Astrocyte of the spinal cord (primary cell): Measurements from ENCODE around the gene FAF1.

Source experiments
- DNase-seq: peaks from one replicate; pipeline ENCODE4 v3.0.0; 2011; ENCODE audit warnings: low read depth, low spot score
- H3K4me3 ChIP-seq: 2 replicates; pipeline ENCODE4 v1.5.1; 2011; ENCODE audit warnings: low read depth, mild to moderate bottlenecking, low read length, moderate library complexity
- CTCF ChIP-seq: IDR thresholded peaks from 2 replicates; pipeline ENCODE4 v1.5.1; 2012; ENCODE audit warnings: low read depth, mild to moderate bottlenecking, low read length, inconsistent platforms
- in situ Hi-C: cut with HindIII; loops from 2 replicates; pipeline ENCODE4 v1.10.0; 2017; ENCODE audit warnings: low sequenced_read_pairs

FAF1 gene

GRCh38 chr1:50808296-50808695, 151.8 kb downstream of the FAF1 start:
- no peak for DNase-seq
- in situ Hi-C loops = no loop called here
- TF ChIP-seq CTCF = no peak
- no peak overlapping the region for H3K4me3 ChIP-seq

- DNase-seq = no peak
- in situ Hi-C loops = no loop called here
- H3K4me3 ChIP-seq = no peak overlapping the region
- TF ChIP-seq CTCF = no peak
These were observed 163.8 kb downstream of the FAF1 start for GRCh38 chr1:50796272-50796671.

GRCh38 chr1:50793521-50793920, 166.5 kb downstream of the FAF1 start:
- no peak for TF ChIP-seq CTCF
- no peak for DNase-seq
- in situ Hi-C loops = no loop called here
- H3K4me3 ChIP-seq = no peak overlapping the region

- TF ChIP-seq CTCF = no peak
- in situ Hi-C loops = no loop called here
- no peak overlapping the region for H3K4me3 ChIP-seq
- no peak for DNase-seq
These were observed 172.8 kb downstream of the FAF1 start for GRCh38 chr1:50787266-50787665.

- no peak overlapping the region for H3K4me3 ChIP-seq
These were observed 176.8 kb downstream of the FAF1 start for GRCh38 chr1:50783286-50783685.

GRCh38 chr1:50780797-50781196, 179.3 kb downstream of the FAF1 start:
- H3K4me3 ChIP-seq = no peak overlapping the region
- TF ChIP-seq CTCF = no peak
- DNase-seq = no peak
- in situ Hi-C loops = no loop called here

More at GRCh38 chr1:50783286-50783685, 176.8 kb downstream of the FAF1 start:
- peak; percentile 16 for DNase-seq
- TF ChIP-seq CTCF = no peak
- in situ Hi-C loops = no loop called here

GRCh38 chr1:50779801-50780200, 180.3 kb downstream of the FAF1 start:
- DNase-seq = no peak
- in situ Hi-C loops = no loop called here
- H3K4me3 ChIP-seq = no peak overlapping the region
- TF ChIP-seq CTCF = no peak
